Measurements from ENCODE around the gene BTBD9. TPM values are rescaled to one million over a fixed set of nuclear protein-coding genes. Genes with fewer than 3 reads are reported as not detected.
"Not testable (repeated sequence)": the region's sequence is repeated elsewhere in the genome, so short reads cannot be mapped to it uniquely, and the experiment has no call there.

The BTBD9 gene
- total RNA-seq, 1 experiment from 2014 or later, result 5.1 TPM

DNA sequence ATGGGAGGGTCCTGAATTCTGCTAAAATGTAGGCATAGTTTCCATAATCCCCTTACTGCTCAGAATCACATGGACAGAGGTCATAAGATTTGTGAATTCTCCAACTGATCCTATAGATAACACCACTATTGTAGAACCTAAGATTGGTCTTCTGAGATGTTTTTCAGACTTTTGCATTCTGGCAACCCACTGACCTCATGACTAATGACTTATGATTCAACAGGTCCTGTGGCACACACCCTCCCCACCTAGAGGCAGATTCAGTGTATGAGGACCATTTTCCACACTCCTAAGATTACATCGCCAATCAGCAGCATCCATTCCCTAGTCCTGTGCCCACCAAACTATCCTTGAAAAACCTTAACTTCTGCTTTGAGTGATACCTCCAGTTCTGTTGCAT is 207.2 kb downstream of the BTBD9 start:
- no peak for DNase-seq (ENCODE audit: low spot score)

DNA sequence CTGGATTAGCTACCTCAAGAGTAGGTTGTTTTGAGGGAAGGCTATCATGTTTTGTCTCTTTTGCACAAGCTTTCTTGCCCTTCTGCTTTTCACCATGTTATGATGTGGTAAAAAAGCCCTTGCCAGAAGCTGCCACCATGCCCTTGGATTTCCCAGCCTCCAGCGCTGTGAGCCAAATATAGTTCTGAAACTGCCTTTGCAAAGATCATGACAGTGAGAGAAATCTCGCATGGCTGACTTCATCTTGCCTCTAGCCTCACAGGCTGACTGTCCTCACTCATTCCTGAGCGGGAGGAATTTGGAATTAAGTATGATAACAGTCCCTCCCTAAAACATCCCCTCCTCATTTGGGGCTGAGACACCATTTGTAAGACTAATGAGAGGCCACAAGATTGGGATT is 207.7 kb downstream of the BTBD9 start:
- no peak for DNase-seq (ENCODE audit: low spot score)

DNA sequence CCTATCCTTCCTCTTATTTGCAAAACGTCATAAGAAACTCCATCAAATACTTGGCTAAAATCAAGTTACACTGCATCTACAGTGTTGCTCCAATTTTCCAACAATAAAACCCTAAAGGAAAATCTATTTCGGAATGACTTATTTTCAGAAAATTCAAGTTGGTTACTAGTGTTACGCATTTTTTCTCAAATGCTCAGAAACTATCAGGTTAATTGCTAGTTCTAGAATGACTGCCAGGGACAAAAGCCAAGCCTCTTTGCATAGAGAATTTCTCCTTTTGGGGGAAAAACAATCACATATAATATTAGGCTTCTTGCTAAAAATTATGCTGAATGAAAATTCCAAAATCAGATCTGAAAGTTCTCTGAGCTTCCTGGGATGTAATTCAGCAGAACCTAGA is 210.2 kb downstream of the BTBD9 start:
- no peak for DNase-seq (ENCODE audit: low spot score)

DNA sequence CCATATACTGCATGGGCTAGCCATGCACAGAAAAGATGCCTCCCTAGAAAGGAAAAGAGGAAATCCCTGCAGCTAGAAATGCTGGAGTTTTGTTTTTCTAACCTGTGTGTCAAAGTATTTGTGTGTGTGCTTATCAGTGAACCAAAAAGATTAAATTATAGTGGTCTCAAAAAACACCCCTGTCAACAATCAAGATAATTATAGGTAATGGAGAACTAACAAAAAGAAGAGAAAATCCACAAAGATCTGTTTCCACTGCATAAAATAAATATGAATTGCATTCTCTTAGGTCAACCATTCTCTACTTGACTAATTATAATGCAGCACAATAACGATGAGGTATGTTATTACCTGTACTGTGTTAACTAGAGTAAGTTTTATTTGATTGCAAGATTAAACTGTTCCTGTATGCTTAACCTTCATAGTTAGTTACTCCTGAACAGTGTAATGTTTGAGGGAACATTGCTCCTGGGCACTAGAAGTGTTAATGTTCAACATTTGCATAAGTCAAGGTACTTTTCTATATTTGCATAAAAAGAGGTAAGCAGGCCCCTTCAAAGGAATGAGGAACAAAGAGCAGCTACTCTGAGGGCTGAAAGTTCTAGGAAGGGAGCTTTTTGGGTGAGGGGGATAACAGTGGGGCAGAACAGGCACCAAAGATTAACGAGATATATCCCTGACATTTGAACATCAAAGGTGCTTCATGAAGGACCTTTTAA is 212.1 kb downstream of the BTBD9 start:
- no peak for DNase-seq (ENCODE audit: low spot score)

DNA sequence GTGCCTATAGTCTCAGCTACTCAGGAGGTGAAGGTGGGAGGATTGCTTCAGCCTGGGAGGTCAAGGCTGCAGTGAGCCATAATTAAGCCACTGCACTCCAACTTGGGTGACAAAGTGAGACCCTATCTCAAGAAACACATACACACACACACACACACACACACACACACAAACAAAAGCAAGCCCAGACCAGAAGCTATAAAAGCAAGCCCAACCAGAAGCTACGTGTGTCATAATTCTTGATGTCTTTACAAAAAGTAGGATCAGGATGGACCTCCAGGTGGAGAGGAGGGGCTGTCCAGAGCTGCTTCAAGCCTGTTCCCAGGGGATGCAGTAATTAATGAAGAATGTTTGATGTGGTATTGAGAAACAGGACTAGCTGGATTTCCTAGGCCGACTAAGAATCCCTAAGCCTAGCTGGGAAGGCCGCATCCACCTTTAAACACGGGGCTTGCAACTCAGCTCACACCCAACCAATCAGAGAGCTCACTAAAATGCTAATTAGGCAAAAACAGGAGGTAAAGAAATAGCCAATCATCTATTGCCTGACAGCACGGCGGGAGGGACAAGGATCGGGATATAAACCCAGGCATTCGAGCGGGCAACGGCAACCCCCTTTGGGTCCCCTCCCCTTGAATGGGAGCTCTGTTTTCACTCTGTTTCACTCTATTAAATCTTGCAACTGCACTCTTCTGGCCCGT is 213.8 kb downstream of the BTBD9 start:
- not testable (repeated sequence) for DNase-seq (ENCODE audit: low spot score)

DNA sequence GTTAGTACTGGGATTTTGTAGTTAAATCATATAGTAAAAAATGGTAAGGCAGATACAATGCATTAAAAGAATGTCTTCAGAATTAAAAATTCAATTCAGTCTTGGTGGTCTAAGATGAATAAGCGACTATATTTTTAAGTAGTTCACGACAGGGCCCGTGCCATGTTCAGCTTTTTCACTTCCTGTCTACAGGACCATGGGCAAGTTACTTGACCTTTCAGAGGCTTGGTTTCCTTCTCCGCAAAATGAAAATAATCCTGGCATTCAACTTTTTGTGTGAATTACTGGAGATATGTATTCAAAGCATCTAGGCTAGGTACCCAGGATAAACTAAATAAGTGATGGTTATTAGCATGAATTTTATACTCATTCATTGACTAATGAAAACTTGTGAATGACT is 216.0 kb downstream of the BTBD9 start:
- no peak for DNase-seq (ENCODE audit: low spot score)

DNA sequence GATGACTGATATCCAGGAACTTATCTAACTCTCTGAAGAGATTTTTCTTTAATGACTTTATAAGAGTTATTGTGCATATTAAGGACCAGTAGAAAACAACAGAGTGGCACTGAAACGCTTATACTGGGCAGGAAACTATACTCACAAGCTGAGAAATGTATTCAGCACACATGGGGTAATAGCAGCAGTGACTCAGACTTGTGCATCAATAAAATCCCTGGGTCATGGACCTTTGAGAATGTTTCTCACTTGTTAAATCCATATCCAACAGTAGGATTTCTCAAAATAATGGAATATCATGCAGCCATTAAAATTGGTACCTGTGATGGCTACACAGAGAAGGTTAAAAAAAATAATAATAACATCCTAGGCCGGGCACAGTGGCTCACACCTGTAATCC is 219.5 kb downstream of the BTBD9 start:
- no peak for DNase-seq (ENCODE audit: low spot score)

DNA sequence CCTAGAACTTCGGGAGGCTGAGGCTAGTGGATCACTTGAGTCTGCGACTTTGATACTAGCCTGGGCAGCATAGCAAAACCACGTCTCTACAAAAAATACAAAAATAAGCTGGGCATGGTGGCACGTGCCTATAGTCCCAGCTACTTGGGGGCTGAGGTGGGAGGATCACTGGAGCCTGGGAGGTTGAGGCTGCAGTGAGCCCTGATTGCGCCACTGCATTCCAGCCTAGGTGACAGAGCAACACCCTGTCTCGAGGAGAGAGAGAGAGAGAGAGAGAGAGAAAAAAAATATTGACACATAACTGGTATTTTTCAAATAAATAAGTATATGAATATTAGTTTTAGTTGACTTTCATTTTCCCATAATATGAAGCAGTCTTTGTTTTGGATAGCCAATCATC is 222.2 kb downstream of the BTBD9 start:
- DNase-seq (ENCODE audit: low spot score), result no peak

DNA sequence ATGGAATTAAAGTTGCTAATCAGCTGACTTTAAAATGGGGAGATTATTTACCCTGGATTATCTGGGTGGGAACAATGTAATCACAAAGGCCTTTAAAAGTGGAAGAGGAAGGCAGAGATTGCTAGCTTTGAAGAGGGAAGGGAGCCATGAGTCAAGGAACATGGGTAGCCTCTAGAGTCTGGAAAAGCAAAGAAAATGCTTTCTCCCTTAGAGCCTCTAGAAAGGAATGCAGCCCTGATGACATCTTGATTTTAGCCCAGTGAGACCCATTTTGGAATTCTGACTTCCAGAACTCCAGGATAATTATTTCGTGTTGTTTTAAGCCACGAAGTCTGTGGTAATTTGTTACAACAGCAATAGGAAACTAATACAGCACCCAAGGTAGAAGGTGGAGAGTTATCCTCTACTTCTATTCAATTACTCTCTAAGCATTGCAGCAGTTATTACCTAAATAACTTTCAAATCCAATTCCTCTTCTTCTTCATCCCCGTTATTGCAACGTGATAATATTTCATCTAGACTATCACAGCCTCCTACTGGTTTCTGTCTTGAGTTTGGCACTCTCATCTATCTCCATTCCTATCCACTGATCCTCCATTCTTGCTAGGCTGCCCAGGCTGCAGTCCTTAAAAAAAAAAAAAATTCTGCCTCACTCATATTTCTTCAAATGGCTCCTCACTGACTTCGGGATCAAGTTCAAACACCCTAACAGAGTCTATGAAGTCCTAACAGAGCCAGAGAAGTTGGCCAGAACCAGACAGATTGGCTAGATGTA is 224.3 kb downstream of the BTBD9 start:
- no peak for DNase-seq (ENCODE audit: low spot score)

DNA sequence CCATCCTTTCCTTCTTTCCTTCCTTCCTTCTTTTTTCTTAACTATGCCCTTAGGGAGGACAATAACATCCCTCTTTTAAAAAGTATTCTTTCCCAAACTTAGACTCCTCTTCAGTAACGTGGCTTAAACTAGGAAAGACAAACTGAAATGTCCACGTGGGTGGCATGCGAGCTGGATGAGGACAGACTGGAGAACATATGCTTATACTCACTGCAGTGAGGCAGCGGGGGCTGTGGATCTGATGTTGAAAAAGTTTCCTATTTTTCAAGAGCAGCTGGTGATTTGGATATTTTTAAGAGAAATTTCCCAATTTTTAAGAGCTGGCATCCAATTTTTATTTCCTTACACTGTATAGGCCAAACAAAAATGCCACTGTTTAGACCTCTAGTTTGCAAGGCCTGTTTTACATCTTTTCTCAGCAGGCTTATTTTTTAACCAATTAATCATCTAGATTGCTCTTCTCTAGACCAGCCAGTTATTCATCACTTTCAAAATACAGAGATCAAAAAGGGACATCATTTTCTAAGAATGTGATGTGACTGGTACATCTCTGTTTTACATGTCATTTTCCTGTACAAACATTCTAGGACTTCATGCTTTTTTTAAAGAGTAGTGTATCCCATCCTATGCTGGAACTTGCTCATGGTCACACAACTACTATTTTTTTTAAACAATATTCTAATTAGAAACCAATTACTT is 226.5 kb downstream of the BTBD9 start:
- no peak for DNase-seq (ENCODE audit: low spot score)

DNA sequence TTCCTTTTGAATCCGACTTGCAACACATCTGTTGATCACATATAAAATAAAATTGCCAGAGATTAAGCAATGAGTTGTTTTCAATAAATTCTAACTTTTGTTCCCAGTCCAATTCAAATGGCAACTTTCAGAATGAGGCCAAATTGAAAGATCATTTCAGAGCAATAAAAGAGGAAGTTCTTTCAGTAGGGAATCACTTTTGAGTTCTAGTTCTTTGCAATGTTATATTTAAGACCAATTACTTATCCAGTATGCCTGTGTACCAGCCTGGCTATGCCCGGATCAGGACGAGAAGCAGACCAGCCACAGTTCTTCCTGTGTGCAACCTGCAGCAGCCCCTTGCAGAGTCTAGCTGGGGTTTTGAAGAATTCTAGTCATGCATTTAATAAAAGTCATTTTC is 232.5 kb downstream of the BTBD9 start:
- DNase-seq (ENCODE audit: low spot score), result no peak

DNA sequence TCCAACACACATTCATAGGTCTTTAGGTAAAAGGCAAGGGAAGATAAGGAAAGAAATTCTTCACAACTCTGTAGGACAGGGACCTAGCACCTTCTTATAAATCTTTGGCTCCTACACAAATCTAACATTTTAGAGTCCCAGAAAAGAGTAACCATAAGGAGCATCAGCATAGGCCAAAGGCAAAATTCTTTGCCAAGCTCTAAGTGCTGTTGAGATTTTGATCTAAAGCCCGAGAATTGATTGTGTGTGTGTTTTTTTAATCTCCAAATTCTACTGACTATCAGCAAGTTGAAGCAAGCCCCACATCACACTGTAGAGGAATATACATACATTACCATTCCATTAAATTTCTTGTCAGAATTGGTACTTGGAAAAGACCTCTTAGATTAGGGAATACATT is 233.6 kb downstream of the BTBD9 start:
- DNase-seq (ENCODE audit: low spot score), result no peak

DNA sequence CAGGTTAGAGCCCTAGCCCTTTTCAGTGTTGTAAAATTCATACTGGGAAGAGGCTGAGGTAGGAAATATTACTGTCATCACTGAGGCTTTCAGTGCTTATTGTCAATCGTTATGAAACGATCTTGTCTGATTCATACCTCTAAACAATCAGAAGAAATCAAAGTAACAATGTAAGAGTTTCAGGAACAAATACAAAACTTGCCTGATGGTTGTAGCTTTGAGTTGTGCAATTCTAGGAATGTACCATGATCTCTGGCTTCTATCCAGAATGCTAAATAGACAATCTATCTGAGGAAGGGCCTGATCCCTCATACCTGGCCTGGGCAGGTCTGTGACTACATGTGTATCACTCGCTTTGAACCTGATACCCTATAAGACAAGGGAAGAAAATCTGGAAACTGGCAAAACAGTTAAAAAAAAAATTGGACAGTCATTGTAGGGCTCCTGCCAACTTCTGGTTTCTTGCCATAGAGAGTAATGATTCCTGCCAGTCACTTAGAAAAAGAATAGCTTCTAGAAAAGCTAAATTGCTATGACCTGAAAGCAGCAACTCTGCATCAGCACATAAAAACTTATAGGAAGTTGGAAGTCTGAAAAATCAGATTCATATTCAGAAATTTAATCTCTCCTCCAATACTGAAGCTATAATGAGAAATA is 234.7 kb downstream of the BTBD9 start:
- DNase-seq (ENCODE audit: low spot score), result peak; percentile 34

DNA sequence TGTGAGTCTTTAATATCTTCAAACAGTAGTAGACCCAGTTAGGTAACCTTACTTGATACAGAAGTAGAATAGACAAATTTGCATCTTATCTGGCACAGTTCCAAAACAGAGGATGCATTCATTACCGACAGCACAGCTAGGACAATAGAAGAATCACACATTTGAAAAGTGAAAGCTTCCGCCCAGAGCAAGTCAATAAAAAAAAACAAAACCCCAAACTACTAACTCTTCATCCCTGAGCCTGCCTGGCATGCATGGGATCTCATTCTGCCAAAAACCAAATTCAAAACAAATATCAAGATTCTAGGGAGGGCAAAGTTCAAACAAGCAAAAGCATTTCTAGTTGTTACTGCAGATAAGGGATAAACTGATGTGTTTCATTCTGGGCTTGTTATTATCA is 235.4 kb downstream of the BTBD9 start:
- no peak for DNase-seq (ENCODE audit: low spot score)

DNA sequence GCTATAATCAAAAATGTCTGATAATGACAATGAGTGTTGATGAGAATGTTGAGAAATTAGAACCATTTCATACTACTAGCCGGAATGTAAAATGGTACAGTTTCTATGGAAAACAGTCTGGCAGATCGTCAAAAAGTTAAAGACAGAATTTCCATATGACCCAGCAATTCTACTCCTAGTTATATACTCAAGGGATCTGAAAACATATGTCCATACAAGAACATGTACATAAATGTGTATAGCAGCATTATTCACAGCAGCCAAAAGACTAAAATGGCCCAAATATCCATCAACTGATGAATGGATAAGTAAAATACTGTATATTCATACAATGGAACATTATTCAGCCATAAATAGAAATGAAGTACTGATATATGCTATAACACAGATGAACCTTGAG is 236.2 kb downstream of the BTBD9 start:
- no peak for DNase-seq (ENCODE audit: low spot score)

DNA sequence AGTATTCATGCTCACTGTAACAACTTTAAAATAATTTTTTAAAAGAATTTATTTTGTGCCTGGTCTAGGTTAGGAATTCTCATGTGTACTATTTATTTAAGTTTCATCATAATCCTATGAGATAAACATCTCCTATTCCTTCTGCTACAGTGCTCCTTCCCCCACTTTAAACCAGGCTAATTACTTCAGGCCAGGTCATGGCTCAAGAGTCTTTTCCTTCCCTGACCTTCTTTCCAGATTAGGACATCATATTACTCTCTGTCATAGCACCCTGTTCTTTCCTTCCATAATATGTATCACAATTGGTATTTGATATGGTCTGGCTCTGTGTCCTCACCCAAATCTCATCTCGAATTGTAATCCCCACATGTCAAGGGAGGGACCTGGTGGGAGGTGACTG is 239.0 kb downstream of the BTBD9 start:
- DNase-seq (ENCODE audit: low spot score), result no peak

DNA sequence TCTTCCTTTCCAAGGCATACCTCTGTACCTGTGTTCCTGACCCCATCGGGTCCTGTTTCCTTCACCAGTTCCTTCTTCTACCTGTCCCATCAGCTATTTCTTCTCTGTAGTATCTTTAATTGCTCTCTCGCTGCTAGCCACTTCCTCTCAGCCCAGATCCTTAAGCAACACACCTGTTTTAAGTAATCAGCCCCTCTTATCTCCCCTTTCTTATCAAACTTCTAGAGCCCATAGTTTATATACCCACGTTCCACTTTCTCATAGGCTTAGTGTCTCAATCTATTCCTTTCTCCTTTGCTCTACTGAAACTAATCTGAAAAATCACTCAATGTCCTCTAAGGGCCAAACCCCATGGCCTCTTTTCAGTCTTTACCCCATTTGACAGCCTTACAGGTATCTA is 239.6 kb downstream of the BTBD9 start:
- DNase-seq (ENCODE audit: low spot score), result no peak

DNA sequence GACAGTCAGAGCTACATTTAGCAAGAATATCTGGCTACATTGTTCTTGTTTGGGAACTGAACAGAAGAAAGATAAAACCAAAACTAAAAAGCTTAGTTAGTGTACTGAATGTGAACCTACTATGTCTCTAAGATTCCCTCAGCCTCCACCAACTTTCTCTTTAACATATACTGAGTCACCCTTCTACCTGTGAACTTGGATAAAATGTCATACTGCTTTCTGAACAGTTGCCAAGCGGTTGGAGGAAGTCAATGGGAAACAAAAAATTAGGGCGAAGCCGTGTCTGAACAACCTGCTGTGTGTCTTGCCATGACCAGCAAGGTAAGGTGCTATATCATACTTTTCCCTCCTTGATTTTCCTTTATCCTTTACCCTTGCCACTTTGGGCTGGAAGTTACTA is 243.5 kb downstream of the BTBD9 start:
- DNase-seq (ENCODE audit: low spot score), result peak; percentile 88

DNA sequence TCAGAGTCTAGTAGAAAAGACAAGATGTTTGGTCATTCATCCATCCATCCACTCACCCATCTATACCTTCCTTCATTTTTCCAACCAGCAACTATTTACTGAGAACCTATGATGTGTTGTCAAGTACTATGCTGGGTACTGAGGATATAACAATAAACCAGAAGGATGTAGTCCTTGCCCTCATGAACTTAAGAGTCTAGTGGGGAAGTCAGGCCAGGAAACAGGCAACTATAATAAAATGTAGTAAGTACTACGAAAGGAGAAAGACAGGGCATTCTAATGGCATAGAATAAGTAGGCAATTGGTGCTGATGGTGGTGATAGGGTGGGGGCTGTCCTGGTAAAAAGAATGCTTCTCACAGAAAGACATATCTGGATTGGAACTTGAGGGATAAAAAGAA is 245.7 kb downstream of the BTBD9 start:
- no peak for DNase-seq (ENCODE audit: low spot score)

DNA sequence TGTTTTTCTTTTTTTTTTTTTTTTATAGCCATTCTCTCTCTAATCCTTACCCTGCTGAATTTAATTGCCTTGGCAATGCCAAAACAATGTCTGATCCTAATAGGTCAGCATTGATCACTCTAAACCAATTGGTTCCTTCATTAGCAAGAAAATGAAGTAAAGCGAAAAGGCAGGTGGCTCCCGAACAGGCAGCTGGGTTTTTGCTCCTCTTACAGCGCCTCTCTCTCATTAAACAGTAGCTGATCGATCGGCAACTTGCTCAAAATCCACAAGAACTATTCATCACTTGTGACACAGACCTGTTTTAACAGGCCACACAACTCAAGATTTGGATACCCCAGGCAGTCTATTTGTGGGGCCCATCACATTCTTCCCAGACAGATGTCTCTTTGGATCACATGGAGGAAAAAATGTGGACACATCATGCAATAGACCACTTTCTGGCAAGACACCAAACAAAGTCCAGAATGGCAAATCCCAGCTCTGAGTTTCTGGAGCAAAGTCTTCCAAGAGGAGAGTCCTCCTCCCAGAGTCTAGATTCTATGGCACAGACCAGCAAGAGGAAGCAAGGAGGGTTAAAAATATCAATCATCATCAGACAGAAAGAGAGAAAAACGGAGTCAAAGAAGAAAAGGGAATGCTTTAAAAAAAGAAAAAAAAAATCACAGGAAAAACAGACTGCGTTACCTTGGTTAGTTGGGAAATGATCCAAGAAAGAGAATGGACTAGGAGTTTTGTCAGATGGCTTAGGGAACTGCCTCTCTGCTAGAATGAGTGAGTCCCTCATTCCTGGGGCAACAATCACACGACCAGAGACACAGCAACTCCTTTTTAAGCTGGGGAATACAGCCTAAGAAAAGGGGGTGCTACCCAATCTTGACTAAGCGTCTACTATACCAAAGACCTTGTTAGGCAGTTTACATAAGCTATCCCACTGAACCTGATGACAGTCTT is 247.8 kb downstream of the BTBD9 start:
- DNase-seq (ENCODE audit: low spot score), result no peak

Measured in HT-29 (cell line).